NB4 (cell line): ENCODE results near the gene NRCAM.

Source experiments
- CTCF ChIP-seq: IDR thresholded peaks from one replicate; pipeline ENCODE4 v1.5.1; 2012; ENCODE audit warnings: low read depth, low read length
- MYC ChIP-seq: IDR thresholded peaks from 2 replicates; pipeline ENCODE4 v1.6.1; 2011; ENCODE audit warnings: low read depth, low read length
- POLR2A ChIP-seq: IDR thresholded peaks from 2 replicates; pipeline ENCODE4 v1.6.1; 2011; ENCODE audit warnings: mild to moderate bottlenecking; ENCODE audit not compliant: insufficient read length; ENCODE audit errors: extremely low read depth
- TF ChIP-seq, protein P1 (sequence below): IDR thresholded peaks from 2 replicates; pipeline ENCODE4 v1.6.1; 2011; ENCODE audit warnings: low read depth, low read length

- no peak for TF ChIP-seq CTCF
- no peak for TF ChIP-seq POLR2A
- no peak for TF ChIP-seq MYC
- TF ChIP-seq, protein P1, sequence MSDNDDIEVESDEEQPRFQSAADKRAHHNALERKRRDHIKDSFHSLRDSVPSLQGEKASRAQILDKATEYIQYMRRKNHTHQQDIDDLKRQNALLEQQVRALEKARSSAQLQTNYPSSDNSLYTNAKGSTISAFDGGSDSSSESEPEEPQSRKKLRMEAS, result no peak
Observed at GRCh38 chr7:108347616-108348015, 108.6 kb downstream of the NRCAM start.
